ENCODE measurements around the gene CNIH4. TPM values are rescaled to one million over a fixed set of nuclear protein-coding genes. Genes with fewer than 3 reads are reported as not detected.

CNIH4 gene
- total RNA-seq, 1 experiment from 2014 or later, result 104 TPM

DNA sequence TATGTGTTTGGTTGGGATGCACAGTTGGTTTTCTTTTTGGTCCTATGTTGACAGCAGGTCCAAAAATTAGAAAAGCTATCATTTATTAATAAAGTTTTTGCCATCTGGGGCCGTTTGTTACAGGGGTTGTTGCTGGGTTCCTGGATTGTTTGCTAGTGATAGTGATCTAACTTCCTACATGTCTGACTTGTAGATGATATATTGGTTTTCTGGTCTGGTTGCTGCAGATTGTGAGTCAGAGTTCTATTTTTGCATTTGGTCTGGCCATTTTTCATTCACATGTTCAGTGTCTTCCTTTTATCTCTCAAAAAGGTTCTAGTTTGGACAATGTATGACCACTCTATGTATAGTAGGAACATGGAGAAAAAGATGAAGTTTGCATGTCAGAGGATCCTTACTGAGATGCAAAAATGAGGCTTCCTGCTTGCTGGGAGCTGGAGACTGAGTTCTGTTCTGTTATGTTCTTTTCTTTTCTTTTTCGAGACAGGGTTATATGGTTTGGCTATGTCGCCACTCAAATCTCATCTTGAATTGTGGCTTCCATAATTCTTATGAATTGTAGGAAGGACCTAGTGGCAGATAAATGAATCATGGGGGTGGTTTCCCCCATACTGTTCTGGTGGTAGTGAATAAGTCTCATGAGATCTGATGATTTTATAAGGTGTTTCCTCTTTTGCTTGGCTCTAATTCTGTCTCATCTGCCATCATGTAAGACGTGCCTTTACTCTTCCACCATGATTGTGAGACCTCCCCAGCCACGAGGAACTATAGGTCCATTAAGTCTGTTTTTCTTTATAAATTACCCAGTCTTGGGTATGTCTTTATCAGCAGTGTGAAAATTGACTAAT lies 22.5 kb upstream of the CNIH4 start:
- Histone ChIP-seq H4K5ac (ENCODE audit: insufficient read length, low read depth, low read length) (no peak overlapping the region), H2BK15ac (ENCODE audit: low read depth, low read length) (no peak overlapping the region), H3K4ac (ENCODE audit: low read depth, low read length) (no peak overlapping the region), H3K9me3 (ENCODE audit: control insufficient read depth, low read depth, low read length) (no peaks in the 10 kb centered on the region), H3K4me2 (ENCODE audit: insufficient read depth, insufficient read length, low read length) (no peak overlapping the region), H2BK20ac (ENCODE audit: low read depth, low read length, poor library complexity, severe bottlenecking) (no peak overlapping the region), H3K4me1 (ENCODE audit: insufficient read depth, low read length) (0 out of 2 replicates have a peak, but pooled peaks cover under 1% of the 10 kb centered on the region), H4K91ac (ENCODE audit: insufficient read length, low read depth, low read length) (no peak overlapping the region), H2BK5ac (ENCODE audit: insufficient read length, low read length) (no peak overlapping the region), H3K14ac (ENCODE audit: insufficient read depth, low read length) (no peak overlapping the region), H3K79me1 (ENCODE audit: insufficient read depth, low read depth, low read length, poor library complexity, severe bottlenecking) (no peaks in the 10 kb centered on the region), H3K9ac (ENCODE audit: extremely low read depth, insufficient read length, low read length) (no peak overlapping the region), H2BK120ac (ENCODE audit: low read depth, low read length, poor library complexity, severe bottlenecking) (no peak overlapping the region), H3K56ac (ENCODE audit: insufficient read length, low read depth, low read length) (no peak overlapping the region), H3K23me2 (ENCODE audit: insufficient read length, low read depth, low read length, poor library complexity, severe bottlenecking) (peaks cover 9% of the 10 kb centered on the region), H2AFZ (ENCODE audit: low read length) (no peak overlapping the region), H2AK5ac (ENCODE audit: insufficient read length, low read length) (no peak overlapping the region), H3T11ph (ENCODE audit: low read length) (no peak overlapping the region), H3K27me3 (ENCODE audit: insufficient read depth, low read length) (no peaks in the 10 kb centered on the region), H3K79me2 (ENCODE audit: insufficient read depth, low read length) (peaks cover 5% of the 10 kb centered on the region; the same call in 1 of the 2 replicates), H3K23ac (ENCODE audit: insufficient read length, low read depth, low read length) (no peak overlapping the region), H4K20me1 (ENCODE audit: control insufficient read depth, insufficient read depth, insufficient read length) (no peaks in the 10 kb centered on the region), H4K8ac (replicated peaks; ENCODE audit: insufficient read length, low read depth, low read length) (no peak overlapping the region), H3K27ac (ENCODE audit: insufficient read length, low read depth, low read length) (no peak overlapping the region), H2BK12ac (ENCODE audit: insufficient read length, low read depth, low read length) (no peak overlapping the region), H3K18ac (ENCODE audit: insufficient read length, low read depth, low read length) (no peak overlapping the region)
- Mint-ChIP-seq H3K27ac (peak overlapping the region in 1 of 3 experiments; percentile 75; a peak in 1 of 7 replicates), H3K36me3 (ENCODE audit: insufficient read depth in 1 of 3, low read depth in 3 of 3) (no peaks in the 10 kb centered on the region; a peak in 2 of 7 replicates), H3K27me3 (ENCODE audit: low read depth) (no peaks in the 10 kb centered on the region), H3K4me3 (no peak overlapping the region), H3K9me3 (no peaks in the 10 kb centered on the region; a peak in 1 of 5 replicates), H3K4me1 (peaks cover 27 to 29% of the 10 kb centered on the region in 2 experiments)
- WGBS (ENCODE audit: extremely low coverage, insufficient read length, low lambda C conversion rate), result no CpG with 5 or more reads among the region's 5 CpGs
- TF ChIP-seq, protein P1, sequence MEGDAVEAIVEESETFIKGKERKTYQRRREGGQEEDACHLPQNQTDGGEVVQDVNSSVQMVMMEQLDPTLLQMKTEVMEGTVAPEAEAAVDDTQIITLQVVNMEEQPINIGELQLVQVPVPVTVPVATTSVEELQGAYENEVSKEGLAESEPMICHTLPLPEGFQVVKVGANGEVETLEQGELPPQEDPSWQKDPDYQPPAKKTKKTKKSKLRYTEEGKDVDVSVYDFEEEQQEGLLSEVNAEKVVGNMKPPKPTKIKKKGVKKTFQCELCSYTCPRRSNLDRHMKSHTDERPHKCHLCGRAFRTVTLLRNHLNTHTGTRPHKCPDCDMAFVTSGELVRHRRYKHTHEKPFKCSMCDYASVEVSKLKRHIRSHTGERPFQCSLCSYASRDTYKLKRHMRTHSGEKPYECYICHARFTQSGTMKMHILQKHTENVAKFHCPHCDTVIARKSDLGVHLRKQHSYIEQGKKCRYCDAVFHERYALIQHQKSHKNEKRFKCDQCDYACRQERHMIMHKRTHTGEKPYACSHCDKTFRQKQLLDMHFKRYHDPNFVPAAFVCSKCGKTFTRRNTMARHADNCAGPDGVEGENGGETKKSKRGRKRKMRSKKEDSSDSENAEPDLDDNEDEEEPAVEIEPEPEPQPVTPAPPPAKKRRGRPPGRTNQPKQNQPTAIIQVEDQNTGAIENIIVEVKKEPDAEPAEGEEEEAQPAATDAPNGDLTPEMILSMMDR (conservative IDR thresholded peaks at IDR 0.05), result no peak
- DNase-seq, result no peak

All from H9 (cell line).